ENCODE measurements around the gene ABTB2. TPM values are rescaled to one million over a fixed set of nuclear protein-coding genes. Genes with fewer than 3 reads are reported as not detected.
A peak's percentile ranks its signal among the peaks of the same experiment; 100 is the strongest.

Gene ABTB2
- total RNA-seq, 1 donor from 2014 or later, result 0.89 TPM

DNA sequence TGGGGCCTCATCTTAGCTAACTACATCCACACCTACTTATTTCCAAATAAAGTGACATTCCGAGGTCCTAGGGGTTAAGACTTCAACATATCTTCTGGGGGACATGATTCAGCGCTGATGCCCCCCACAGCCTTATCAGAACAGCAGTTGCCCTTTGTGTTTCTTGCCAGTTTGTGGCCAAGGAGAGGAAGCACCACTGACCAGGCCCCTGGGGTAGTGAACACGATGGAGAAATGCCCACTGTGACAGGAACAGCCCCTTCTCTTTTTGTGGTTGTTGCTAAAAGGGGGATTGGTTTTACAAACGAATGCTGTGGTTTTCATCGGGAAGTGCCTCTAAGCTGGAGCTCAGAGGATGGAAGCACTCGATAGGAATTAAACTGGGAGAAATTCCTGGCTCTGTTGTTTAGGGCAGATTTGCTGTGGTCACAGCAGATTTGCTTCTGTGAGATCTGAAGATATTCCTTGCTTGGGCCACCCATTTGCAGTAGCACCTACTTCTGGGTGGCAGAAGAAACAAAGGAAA, 88.8 kb downstream of the ABTB2 start:
- no peaks in the 10 kb centered on the region for H3K9me3 Mint-ChIP-seq (ENCODE audit: unreplicated experiment)
- H3K36me3 Mint-ChIP-seq (ENCODE audit: unreplicated experiment), result no peaks in the 10 kb centered on the region
- H3K4me3 Mint-ChIP-seq (ENCODE audit: unreplicated experiment), result no peak overlapping the region
- H3K27me3 Mint-ChIP-seq (ENCODE audit: unreplicated experiment), result no peaks in the 10 kb centered on the region
- peaks cover 22% of the 10 kb centered on the region for H3K4me1 Mint-ChIP-seq (ENCODE audit: unreplicated experiment)
- H3K27ac Mint-ChIP-seq (ENCODE audit: unreplicated experiment), result no peak overlapping the region
- TF ChIP-seq, protein P1, sequence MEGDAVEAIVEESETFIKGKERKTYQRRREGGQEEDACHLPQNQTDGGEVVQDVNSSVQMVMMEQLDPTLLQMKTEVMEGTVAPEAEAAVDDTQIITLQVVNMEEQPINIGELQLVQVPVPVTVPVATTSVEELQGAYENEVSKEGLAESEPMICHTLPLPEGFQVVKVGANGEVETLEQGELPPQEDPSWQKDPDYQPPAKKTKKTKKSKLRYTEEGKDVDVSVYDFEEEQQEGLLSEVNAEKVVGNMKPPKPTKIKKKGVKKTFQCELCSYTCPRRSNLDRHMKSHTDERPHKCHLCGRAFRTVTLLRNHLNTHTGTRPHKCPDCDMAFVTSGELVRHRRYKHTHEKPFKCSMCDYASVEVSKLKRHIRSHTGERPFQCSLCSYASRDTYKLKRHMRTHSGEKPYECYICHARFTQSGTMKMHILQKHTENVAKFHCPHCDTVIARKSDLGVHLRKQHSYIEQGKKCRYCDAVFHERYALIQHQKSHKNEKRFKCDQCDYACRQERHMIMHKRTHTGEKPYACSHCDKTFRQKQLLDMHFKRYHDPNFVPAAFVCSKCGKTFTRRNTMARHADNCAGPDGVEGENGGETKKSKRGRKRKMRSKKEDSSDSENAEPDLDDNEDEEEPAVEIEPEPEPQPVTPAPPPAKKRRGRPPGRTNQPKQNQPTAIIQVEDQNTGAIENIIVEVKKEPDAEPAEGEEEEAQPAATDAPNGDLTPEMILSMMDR (IDR thresholded peaks at IDR 0.05), result no peak
- DNase-seq (ENCODE audit: extremely low spot score, unreplicated experiment), result no peak

DNA sequence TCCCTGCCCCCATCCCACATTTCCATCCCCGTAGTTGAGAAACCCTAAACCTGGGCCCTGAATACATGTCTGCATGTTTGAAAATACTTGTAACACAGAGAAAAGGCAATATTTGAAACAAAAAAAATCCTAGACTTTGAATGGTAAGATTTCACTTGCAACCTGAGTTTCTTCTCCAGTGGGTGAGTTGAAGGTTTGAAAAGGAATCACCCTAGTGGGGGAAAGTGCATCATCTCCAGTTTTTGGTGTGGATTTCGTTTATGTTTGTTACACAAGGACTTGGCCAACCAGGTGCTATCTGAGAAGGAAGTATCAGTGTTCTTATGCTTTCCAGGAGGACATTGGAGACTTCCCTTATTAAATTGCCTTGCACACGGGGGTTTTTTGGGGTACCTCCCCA, 90.4 kb downstream of the ABTB2 start:
- Mint-ChIP-seq H3K4me1 (ENCODE audit: unreplicated experiment) (peaks cover 31% of the 10 kb centered on the region), H3K27me3 (ENCODE audit: unreplicated experiment) (no peaks in the 10 kb centered on the region), H3K36me3 (ENCODE audit: unreplicated experiment) (no peaks in the 10 kb centered on the region), H3K9me3 (ENCODE audit: unreplicated experiment) (no peaks in the 10 kb centered on the region), H3K4me3 (ENCODE audit: unreplicated experiment) (no peak overlapping the region), H3K27ac (ENCODE audit: unreplicated experiment) (peak overlapping the region; percentile 79)
- DNase-seq (ENCODE audit: extremely low spot score, unreplicated experiment), result no peak
- TF ChIP-seq, protein P1 (IDR thresholded peaks at IDR 0.05), result no peak

DNA sequence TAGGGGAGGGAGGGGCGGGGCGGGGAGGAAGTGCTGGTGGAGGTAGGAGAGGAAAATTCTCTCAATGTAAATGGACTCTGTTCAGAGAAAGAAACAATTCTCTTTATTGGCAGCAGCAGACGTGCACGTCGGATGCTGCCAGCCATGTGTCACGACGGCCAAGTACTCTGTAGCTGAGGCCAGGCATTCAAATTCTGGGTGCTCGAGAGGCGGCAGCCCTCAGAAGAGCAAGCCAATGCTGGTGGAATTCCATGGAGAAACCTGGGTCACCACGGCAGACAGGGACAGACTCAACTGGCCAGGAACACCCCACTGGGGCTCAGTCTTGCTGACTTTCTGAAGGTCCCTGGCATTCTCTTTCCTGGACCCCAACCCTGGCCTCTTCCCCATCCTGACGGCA, 90.8 kb downstream of the ABTB2 start:
- no peaks in the 10 kb centered on the region for H3K36me3 Mint-ChIP-seq (ENCODE audit: unreplicated experiment)
- no peaks in the 10 kb centered on the region for H3K9me3 Mint-ChIP-seq (ENCODE audit: unreplicated experiment)
- no peaks in the 10 kb centered on the region for H3K27me3 Mint-ChIP-seq (ENCODE audit: unreplicated experiment)
- H3K4me3 Mint-ChIP-seq (ENCODE audit: unreplicated experiment), result no peak overlapping the region
- peak overlapping the region; percentile 79 for H3K27ac Mint-ChIP-seq (ENCODE audit: unreplicated experiment)
- TF ChIP-seq, protein P1 (IDR thresholded peaks at IDR 0.05), result no peak
- no peak for DNase-seq (ENCODE audit: extremely low spot score, unreplicated experiment)
- H3K4me1 Mint-ChIP-seq (ENCODE audit: unreplicated experiment), result peaks cover 31% of the 10 kb centered on the region

DNA sequence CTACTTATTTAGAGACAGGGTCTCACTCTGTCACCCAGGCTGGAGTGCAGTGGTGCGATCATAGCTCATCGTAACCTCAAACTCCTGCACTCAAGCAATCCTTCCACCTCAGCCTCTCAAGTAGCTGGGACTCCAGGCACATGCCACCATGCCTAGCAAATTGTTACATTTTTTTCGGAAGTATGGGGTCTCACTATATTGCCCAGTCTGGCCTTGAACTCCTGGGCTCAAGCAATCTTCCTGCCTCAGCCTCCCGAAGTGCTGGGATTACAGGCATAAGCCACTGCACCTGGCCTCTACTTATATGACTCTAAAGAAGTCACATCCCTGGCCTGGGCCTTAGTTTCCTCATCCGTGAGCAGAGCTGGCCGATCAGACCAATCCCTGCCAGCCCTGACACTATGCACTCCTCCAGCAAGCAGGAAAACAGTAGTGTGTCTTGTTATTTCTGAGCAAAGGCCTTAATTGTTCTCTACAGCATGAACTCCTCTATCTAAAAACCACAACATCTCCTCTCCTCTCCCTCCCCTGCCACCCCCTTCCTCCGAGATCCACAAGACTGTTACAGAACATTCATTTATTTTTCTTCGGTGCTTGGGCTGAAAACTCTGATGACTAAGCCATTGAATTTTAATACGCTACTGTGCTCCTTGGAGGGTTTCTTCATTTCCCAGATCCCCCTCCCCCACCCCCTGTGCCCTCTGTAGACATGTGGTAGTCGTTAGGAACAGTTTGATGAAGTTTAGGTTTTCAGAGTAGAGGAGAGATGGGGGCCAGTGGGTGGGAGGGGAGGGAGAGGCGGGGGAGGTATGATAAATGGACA, 91.5 kb downstream of the ABTB2 start:
- H3K4me3 Mint-ChIP-seq (ENCODE audit: unreplicated experiment), result peak overlapping the region; percentile 52
- no peaks in the 10 kb centered on the region for H3K36me3 Mint-ChIP-seq (ENCODE audit: unreplicated experiment)

More for the DNA sequence above, 91.5 kb downstream of the ABTB2 start:
- TF ChIP-seq, protein P1 (IDR thresholded peaks at IDR 0.05), result no peak
- DNase-seq (ENCODE audit: extremely low spot score, unreplicated experiment), result no peak
- H3K27me3 Mint-ChIP-seq (ENCODE audit: unreplicated experiment), result no peaks in the 10 kb centered on the region
- peak overlapping the region; percentile 79 for H3K27ac Mint-ChIP-seq (ENCODE audit: unreplicated experiment)
- H3K9me3 Mint-ChIP-seq (ENCODE audit: unreplicated experiment), result no peaks in the 10 kb centered on the region
- H3K4me1 Mint-ChIP-seq (ENCODE audit: unreplicated experiment), result peaks cover 31% of the 10 kb centered on the region
